Fibroblast of lung (primary cell): ENCODE measurements around the gene KLHL36. TPM values are rescaled to one million over a fixed set of nuclear protein-coding genes. Genes with fewer than 3 reads are reported as not detected.

ENCODE experiments used
- DNase-seq, 2 donors: peaks; one replicate each; pipeline versions ENCODE4 v3.0.0 to v3.0.0-alpha.2; 2010; ENCODE audit warnings: low read depth in 2 of 2
- H2AFZ ChIP-seq: 2 replicates; pipeline ENCODE4 v1.5.1; 2012; ENCODE audit warnings: low read length, control low read depth, inconsistent platforms
- H3K27ac ChIP-seq: 2 replicates; pipeline ENCODE4 v1.5.1; 2011; ENCODE audit warnings: low read length, control low read depth; ENCODE audit not compliant: insufficient read depth
- H3K27me3 ChIP-seq: 2 replicates; pipeline ENCODE4 v1.5.1; 2011; ENCODE audit warnings: mild to moderate bottlenecking, low read length; ENCODE audit not compliant: control insufficient read depth, insufficient read depth
- H3K36me3 ChIP-seq: 2 replicates; pipeline ENCODE4 v1.5.1; 2011; ENCODE audit warnings: low read length; ENCODE audit not compliant: control insufficient read depth, insufficient read depth
- H3K4me1 ChIP-seq: 2 replicates; pipeline ENCODE4 v1.5.1; 2011; ENCODE audit warnings: low read length; ENCODE audit not compliant: control insufficient read depth, insufficient read depth; ENCODE audit errors: extremely low read depth
- H3K4me2 ChIP-seq: 2 replicates; pipeline ENCODE4 v1.5.1; 2011; ENCODE audit warnings: low read length, control low read depth; ENCODE audit not compliant: insufficient read depth; ENCODE audit errors: extremely low read depth
- H3K4me3 ChIP-seq, 4 experiments: fragments of 200-600 bp in 1 of 4; sonication (generic) in 1 of 4; replicated peaks in 1 of 4; 2 replicates each; pipeline ENCODE4 v1.5.1; 2011 to 2016; ENCODE audit warnings: low read length in 4 of 4, low read depth in 3 of 4, mild to moderate bottlenecking in 3 of 4, control low read depth in 2 of 4, inconsistent platforms in 1 of 4, mixed read lengths in 1 of 4; ENCODE audit not compliant: insufficient read depth in 1 of 4; ENCODE audit errors: control extremely low read depth in 1 of 4
- H3K79me2 ChIP-seq: 2 replicates; pipeline ENCODE4 v1.5.1; 2012; ENCODE audit warnings: mild to moderate bottlenecking, low read length, inconsistent platforms; ENCODE audit not compliant: control insufficient read depth, insufficient read depth
- H3K9ac ChIP-seq: 2 replicates; pipeline ENCODE4 v1.5.1; 2011; ENCODE audit warnings: mild to moderate bottlenecking, low read length, control low read depth; ENCODE audit not compliant: insufficient read depth
- H3K9me3 ChIP-seq: 2 replicates; pipeline ENCODE4 v1.5.1; 2012; ENCODE audit warnings: low read depth, low read length; ENCODE audit not compliant: control insufficient read depth, insufficient read depth
- H4K20me1 ChIP-seq: 2 replicates; pipeline ENCODE4 v1.5.1; 2011; ENCODE audit warnings: low read length; ENCODE audit not compliant: control insufficient read depth, insufficient read depth; ENCODE audit errors: extremely low read depth
- EZH2 ChIP-seq: IDR thresholded peaks from 2 replicates; pipeline ENCODE4 v1.5.1; 2012; ENCODE audit warnings: low read length, control low read depth, mild to moderate bottlenecking; ENCODE audit errors: missing control alignments
- polyA plus RNA-seq, 2 donors: library from polyadenylated mRNA; depleted of rRNA in 1 of 2; stranded (reverse) in 1 of 2; unstranded in 1 of 2; fragments of >200 nt; gene quantifications; 2 replicates each; pipeline ENCODE4 v1.2.1, GENCODE V29; 2011 to 2012; ENCODE audit warnings: missing spikeins in 1 of 2
- total RNA-seq: library from RNA; depleted of rRNA; stranded (reverse); fragments of >200 nt; gene quantifications from 2 replicates; pipeline ENCODE4 v1.2.1, GENCODE V29; 2014
- TF ChIP-seq, protein P1 (sequence below), 2 donors: IDR thresholded peaks in 1 of 2; conservative IDR thresholded peaks in 1 of 2; 1 replicate in 1 of 2; 2 replicates in 1 of 2; pipeline ENCODE4 v1.5.1; 2011 to 2012; ENCODE audit warnings: low read length in 2 of 2, control low read depth in 1 of 2, inconsistent platforms in 1 of 2, low read depth in 1 of 2, mild to moderate bottlenecking in 1 of 2

Gene KLHL36
- total and polyA plus RNA-seq, 2 donors (not counting 1 experiment from before 2014, with no cell fraction given), result 29.7 to 83.1 TPM

DNA sequence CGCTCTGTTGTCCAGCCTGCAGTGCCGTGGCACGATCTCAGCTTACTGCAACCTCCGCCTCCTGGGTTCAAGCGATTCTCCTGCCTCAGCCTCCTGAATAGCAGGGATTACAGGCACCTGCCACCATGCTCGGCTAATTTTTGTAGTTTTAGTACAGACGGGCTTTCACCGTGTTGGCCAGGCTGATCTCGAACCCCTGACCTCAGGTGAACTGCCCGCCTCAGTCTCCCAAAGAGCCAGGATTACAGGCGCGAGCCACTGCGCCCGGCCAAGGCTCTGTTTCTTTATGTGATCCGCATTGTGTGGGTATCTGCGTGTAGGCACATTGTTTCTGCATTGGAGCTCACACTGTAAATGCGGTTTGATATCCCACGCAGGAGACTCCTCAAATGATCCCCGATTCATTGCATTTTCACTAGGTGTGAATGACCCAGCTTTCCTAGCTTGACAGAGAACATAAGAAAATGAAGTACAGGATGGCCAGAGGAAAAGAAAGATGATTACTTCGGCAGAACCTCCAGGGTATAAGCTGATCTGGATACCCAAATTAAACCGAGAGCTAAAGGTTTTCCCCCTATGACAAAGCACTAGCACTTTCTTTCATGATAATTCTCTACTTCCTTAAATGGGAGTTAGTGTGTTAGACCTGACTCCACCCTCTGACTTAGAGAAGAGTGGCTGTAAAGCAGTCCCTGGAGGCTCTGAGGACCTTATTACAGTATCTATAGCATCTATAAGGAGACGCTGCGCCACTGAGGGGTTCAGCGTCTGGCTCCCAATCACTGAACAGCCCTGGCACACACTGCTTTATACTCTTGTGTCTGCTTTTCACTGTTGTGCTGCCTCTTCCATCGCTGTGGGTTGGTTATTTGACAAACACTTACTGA is 47.7 kb upstream of the KLHL36 start:
- Histone ChIP-seq H3K27me3 (no peaks in the 10 kb centered on the region), H3K27ac (peak overlapping the region; percentile 78), H3K9ac (no peak overlapping the region), H3K79me2 (peaks cover 85% of the 10 kb centered on the region), H3K36me3 (peaks cover 6% of the 10 kb centered on the region), H4K20me1 (no peaks in the 10 kb centered on the region), H2AFZ (no peak overlapping the region), H3K4me3 (no peak overlapping the region), H3K4me1 (peaks cover 51% of the 10 kb centered on the region), H3K4me2 (peak overlapping the region; percentile 77), H3K9me3 (no peaks in the 10 kb centered on the region)
- peak; percentile 43 to 45 for DNase-seq
- TF ChIP-seq, protein P1, sequence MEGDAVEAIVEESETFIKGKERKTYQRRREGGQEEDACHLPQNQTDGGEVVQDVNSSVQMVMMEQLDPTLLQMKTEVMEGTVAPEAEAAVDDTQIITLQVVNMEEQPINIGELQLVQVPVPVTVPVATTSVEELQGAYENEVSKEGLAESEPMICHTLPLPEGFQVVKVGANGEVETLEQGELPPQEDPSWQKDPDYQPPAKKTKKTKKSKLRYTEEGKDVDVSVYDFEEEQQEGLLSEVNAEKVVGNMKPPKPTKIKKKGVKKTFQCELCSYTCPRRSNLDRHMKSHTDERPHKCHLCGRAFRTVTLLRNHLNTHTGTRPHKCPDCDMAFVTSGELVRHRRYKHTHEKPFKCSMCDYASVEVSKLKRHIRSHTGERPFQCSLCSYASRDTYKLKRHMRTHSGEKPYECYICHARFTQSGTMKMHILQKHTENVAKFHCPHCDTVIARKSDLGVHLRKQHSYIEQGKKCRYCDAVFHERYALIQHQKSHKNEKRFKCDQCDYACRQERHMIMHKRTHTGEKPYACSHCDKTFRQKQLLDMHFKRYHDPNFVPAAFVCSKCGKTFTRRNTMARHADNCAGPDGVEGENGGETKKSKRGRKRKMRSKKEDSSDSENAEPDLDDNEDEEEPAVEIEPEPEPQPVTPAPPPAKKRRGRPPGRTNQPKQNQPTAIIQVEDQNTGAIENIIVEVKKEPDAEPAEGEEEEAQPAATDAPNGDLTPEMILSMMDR (conservative IDR thresholded peaks at IDR 0.05 in 1 of 2, IDR thresholded peaks at IDR 0.05 in 1 of 2; ENCODE audit: low read depth in 1 of 2, low read length in 2 of 2), result no peak
- TF ChIP-seq EZH2, result no peak

GRCh38 chr16:84603140-84603816 is 45.0 kb upstream of the KLHL36 start:
- H3K27ac ChIP-seq, result peak overlapping the region; percentile 98
- peak overlapping the region; percentile 60 for H3K9ac ChIP-seq
- DNase-seq, result peak; percentile 98
- no peak for TF ChIP-seq EZH2
- TF ChIP-seq, protein P1 (conservative IDR thresholded peaks at IDR 0.05 in 1 of 2, IDR thresholded peaks at IDR 0.05 in 1 of 2; ENCODE audit: low read depth in 1 of 2, low read length in 2 of 2), result peak in 1 of 2 donors; percentile 5
- no peaks in the 10 kb centered on the region for H3K27me3 ChIP-seq
- H3K9me3 ChIP-seq, result no peaks in the 10 kb centered on the region
- H4K20me1 ChIP-seq, result peaks cover 2% of the 10 kb centered on the region
- peak overlapping the region; percentile 92 for H3K4me2 ChIP-seq
- peaks cover 40% of the 10 kb centered on the region for H3K4me1 ChIP-seq
- no peak overlapping the region for H2AFZ ChIP-seq
- peak overlapping the region in 3 of 4 experiments; percentile 24 to 35 (median 27) for H3K4me3 ChIP-seq
- peaks cover 9% of the 10 kb centered on the region for H3K36me3 ChIP-seq
- H3K79me2 ChIP-seq, result peaks cover 85% of the 10 kb centered on the region

DNA sequence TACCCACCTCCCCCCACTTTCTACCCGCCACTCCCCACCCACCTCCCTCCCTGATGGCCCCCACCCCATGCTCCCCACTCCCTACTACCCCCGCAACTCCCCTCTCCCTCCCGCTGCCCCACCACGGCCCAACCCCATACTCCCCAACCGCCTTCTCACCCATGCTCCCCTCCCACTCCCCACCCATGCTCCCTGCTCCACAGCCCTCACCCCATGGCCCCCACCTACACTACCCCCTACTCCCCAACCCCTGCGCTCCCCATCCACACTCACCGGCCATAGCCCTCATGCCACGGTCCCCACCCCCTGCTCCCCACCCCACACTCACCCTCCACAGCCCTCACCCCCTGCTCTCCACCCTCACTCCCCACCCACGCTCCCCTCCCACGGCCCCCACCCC is 44.4 kb upstream of the KLHL36 start:
- Histone ChIP-seq H3K27me3 (no peaks in the 10 kb centered on the region), H2AFZ (no peak overlapping the region), H3K27ac (peak overlapping the region; percentile 98), H3K4me1 (peaks cover 39% of the 10 kb centered on the region), H3K36me3 (peaks cover 9% of the 10 kb centered on the region), H3K4me3 (no peak overlapping the region), H3K9ac (no peak overlapping the region), H3K9me3 (no peaks in the 10 kb centered on the region), H3K4me2 (no peak overlapping the region), H4K20me1 (peaks cover 2% of the 10 kb centered on the region), H3K79me2 (peaks cover 87% of the 10 kb centered on the region)
- TF ChIP-seq EZH2, result no peak
- TF ChIP-seq, protein P1 (conservative IDR thresholded peaks at IDR 0.05 in 1 of 2, IDR thresholded peaks at IDR 0.05 in 1 of 2; ENCODE audit: low read depth in 1 of 2, low read length in 2 of 2), result no peak
- DNase-seq, result no peak
